ENCODE measurements around the gene R3HDML. TPM values are rescaled to one million over a fixed set of nuclear protein-coding genes. Genes with fewer than 3 reads are reported as not detected.
"Not testable (repeated sequence)": the region's sequence is repeated elsewhere in the genome, so short reads cannot be mapped to it uniquely, and the experiment has no call there.

The R3HDML gene
- not detected in 2 replicates for total RNA-seq (2012; rRNA removed)

GRCh38 chr20:44336725-44337380 is at the start of gene R3HDML:
Gene R3HDML, plus strand, starts transcription at chr20:44337043. Its CDS starts 115 bp downstream, at chr20:44337158.
- H3K27me3 ChIP-seq (ENCODE audit: control insufficient read depth, insufficient read depth, low read length) = peaks cover 73% of the 10 kb centered on the region
- no peak within 1 kb of the TSS for H3K4me2 ChIP-seq (ENCODE audit: low read length)
- no peaks in the 10 kb centered on the region for H3K9me3 ChIP-seq (replicated peaks; ENCODE audit: low read length)
- H3K4me3 ChIP-seq (ENCODE audit: low read length) = no peak within 1 kb of the TSS
- H3K4me1 ChIP-seq (ENCODE audit: control insufficient read depth, insufficient read depth, low read length) = no peaks in the 10 kb centered on the region
- H3K36me3 ChIP-seq (ENCODE audit: insufficient read depth, low read length) = no peaks in the 10 kb centered on the region
- H3K9ac ChIP-seq (ENCODE audit: low read depth, low read length) = no peak within 1 kb of the TSS

- no peak overlapping the region for H3K4me3 ChIP-seq (ENCODE audit: low read length)
- H3K27me3 ChIP-seq (ENCODE audit: control insufficient read depth, insufficient read depth, low read length) = no peaks in the 10 kb centered on the region
- H3K4me2 ChIP-seq (ENCODE audit: low read length) = no peak overlapping the region
- peaks cover 6% of the 10 kb centered on the region for H3K4me1 ChIP-seq (ENCODE audit: control insufficient read depth, insufficient read depth, low read length)
- no peaks in the 10 kb centered on the region for H3K36me3 ChIP-seq (ENCODE audit: insufficient read depth, low read length)
- no peaks in the 10 kb centered on the region for H3K9me3 ChIP-seq (replicated peaks; ENCODE audit: low read length)
- H3K9ac ChIP-seq (ENCODE audit: low read depth, low read length) = no peak overlapping the region
Measured at GRCh38 chr20:44287272-44288097, 49.4 kb upstream of the R3HDML start.

GRCh38 chr20:44288252-44288651 is 48.6 kb upstream of the R3HDML start:
- Histone ChIP-seq H3K9me3 (replicated peaks; ENCODE audit: low read length) (no peaks in the 10 kb centered on the region), H3K4me1 (ENCODE audit: control insufficient read depth, insufficient read depth, low read length) (peaks cover 6% of the 10 kb centered on the region), H3K27me3 (ENCODE audit: control insufficient read depth, insufficient read depth, low read length) (no peaks in the 10 kb centered on the region), H3K4me3 (ENCODE audit: low read length) (no peak overlapping the region), H3K36me3 (ENCODE audit: insufficient read depth, low read length) (no peaks in the 10 kb centered on the region), H3K9ac (ENCODE audit: low read depth, low read length) (no peak overlapping the region), H3K4me2 (ENCODE audit: low read length) (no peak overlapping the region)

GRCh38 chr20:44291754-44292153 is 45.1 kb upstream of the R3HDML start:
- H3K9ac ChIP-seq (ENCODE audit: low read depth, low read length) = no peak overlapping the region
- no peak overlapping the region for H3K4me3 ChIP-seq (ENCODE audit: low read length)
- H3K4me1 ChIP-seq (ENCODE audit: control insufficient read depth, insufficient read depth, low read length) = peaks cover 6% of the 10 kb centered on the region
- no peaks in the 10 kb centered on the region for H3K27me3 ChIP-seq (ENCODE audit: control insufficient read depth, insufficient read depth, low read length)
- H3K4me2 ChIP-seq (ENCODE audit: low read length) = no peak overlapping the region
- no peaks in the 10 kb centered on the region for H3K9me3 ChIP-seq (replicated peaks; ENCODE audit: low read length)
- H3K36me3 ChIP-seq (ENCODE audit: insufficient read depth, low read length) = no peaks in the 10 kb centered on the region

GRCh38 chr20:44296011-44296410 is 40.8 kb upstream of the R3HDML start:
- Histone ChIP-seq H3K9ac (ENCODE audit: low read depth, low read length) (no peak overlapping the region), H3K4me2 (ENCODE audit: low read length) (no peak overlapping the region), H3K4me1 (ENCODE audit: control insufficient read depth, insufficient read depth, low read length) (no peaks in the 10 kb centered on the region), H3K9me3 (replicated peaks; ENCODE audit: low read length) (no peaks in the 10 kb centered on the region), H3K36me3 (ENCODE audit: insufficient read depth, low read length) (no peaks in the 10 kb centered on the region), H3K4me3 (ENCODE audit: low read length) (no peak overlapping the region), H3K27me3 (ENCODE audit: control insufficient read depth, insufficient read depth, low read length) (no peaks in the 10 kb centered on the region)

- H3K9me3 ChIP-seq (replicated peaks; ENCODE audit: low read length) = no peaks in the 10 kb centered on the region
- no peak overlapping the region for H3K9ac ChIP-seq (ENCODE audit: low read depth, low read length)
- no peaks in the 10 kb centered on the region for H3K36me3 ChIP-seq (ENCODE audit: insufficient read depth, low read length)
- no peak overlapping the region for H3K4me2 ChIP-seq (ENCODE audit: low read length)
- no peaks in the 10 kb centered on the region for H3K4me1 ChIP-seq (ENCODE audit: control insufficient read depth, insufficient read depth, low read length)
- no peak overlapping the region for H3K4me3 ChIP-seq (ENCODE audit: low read length)
- no peaks in the 10 kb centered on the region for H3K27me3 ChIP-seq (ENCODE audit: control insufficient read depth, insufficient read depth, low read length)
Measured at GRCh38 chr20:44297721-44298120, 39.1 kb upstream of the R3HDML start.

GRCh38 chr20:44299011-44299535 is 37.8 kb upstream of the R3HDML start:
- not testable (repeated sequence) for H3K9ac ChIP-seq (ENCODE audit: low read depth, low read length); H3K4me3 ChIP-seq (ENCODE audit: low read length); H3K36me3 ChIP-seq (ENCODE audit: insufficient read depth, low read length); H3K27me3 ChIP-seq (ENCODE audit: control insufficient read depth, insufficient read depth, low read length); H3K9me3 ChIP-seq (replicated peaks; ENCODE audit: low read length); H3K4me2 ChIP-seq (ENCODE audit: low read length); H3K4me1 ChIP-seq (ENCODE audit: control insufficient read depth, insufficient read depth, low read length)

- Histone ChIP-seq H3K36me3 (ENCODE audit: insufficient read depth, low read length) (no peaks in the 10 kb centered on the region), H3K27me3 (ENCODE audit: control insufficient read depth, insufficient read depth, low read length) (no peaks in the 10 kb centered on the region), H3K4me1 (ENCODE audit: control insufficient read depth, insufficient read depth, low read length) (no peaks in the 10 kb centered on the region), H3K9ac (ENCODE audit: low read depth, low read length) (no peak overlapping the region), H3K4me2 (ENCODE audit: low read length) (no peak overlapping the region), H3K4me3 (ENCODE audit: low read length) (no peak overlapping the region), H3K9me3 (replicated peaks; ENCODE audit: low read length) (no peaks in the 10 kb centered on the region)
Measured at GRCh38 chr20:44301285-44301684, 35.6 kb upstream of the R3HDML start.

GRCh38 chr20:44302026-44302669 is 34.7 kb upstream of the R3HDML start:
- no peaks in the 10 kb centered on the region for H3K27me3 ChIP-seq (ENCODE audit: control insufficient read depth, insufficient read depth, low read length)
- H3K4me3 ChIP-seq (ENCODE audit: low read length) = no peak overlapping the region
- H3K36me3 ChIP-seq (ENCODE audit: insufficient read depth, low read length) = no peaks in the 10 kb centered on the region
- no peaks in the 10 kb centered on the region for H3K4me1 ChIP-seq (ENCODE audit: control insufficient read depth, insufficient read depth, low read length)
- H3K9me3 ChIP-seq (replicated peaks; ENCODE audit: low read length) = no peaks in the 10 kb centered on the region
- H3K4me2 ChIP-seq (ENCODE audit: low read length) = no peak overlapping the region
- no peak overlapping the region for H3K9ac ChIP-seq (ENCODE audit: low read depth, low read length)

GRCh38 chr20:44302736-44303135 is 34.1 kb upstream of the R3HDML start:
- Histone ChIP-seq H3K4me3 (ENCODE audit: low read length) (no peak overlapping the region), H3K27me3 (ENCODE audit: control insufficient read depth, insufficient read depth, low read length) (no peaks in the 10 kb centered on the region), H3K4me2 (ENCODE audit: low read length) (no peak overlapping the region), H3K4me1 (ENCODE audit: control insufficient read depth, insufficient read depth, low read length) (no peaks in the 10 kb centered on the region), H3K36me3 (ENCODE audit: insufficient read depth, low read length) (no peaks in the 10 kb centered on the region), H3K9ac (ENCODE audit: low read depth, low read length) (no peak overlapping the region), H3K9me3 (replicated peaks; ENCODE audit: low read length) (no peaks in the 10 kb centered on the region)

- H3K9me3 ChIP-seq (replicated peaks; ENCODE audit: low read length) = no peaks in the 10 kb centered on the region
- H3K4me2 ChIP-seq (ENCODE audit: low read length) = no peak overlapping the region
- H3K27me3 ChIP-seq (ENCODE audit: control insufficient read depth, insufficient read depth, low read length) = no peaks in the 10 kb centered on the region
- H3K4me1 ChIP-seq (ENCODE audit: control insufficient read depth, insufficient read depth, low read length) = no peaks in the 10 kb centered on the region
- H3K9ac ChIP-seq (ENCODE audit: low read depth, low read length) = no peak overlapping the region
- no peaks in the 10 kb centered on the region for H3K36me3 ChIP-seq (ENCODE audit: insufficient read depth, low read length)
- no peak overlapping the region for H3K4me3 ChIP-seq (ENCODE audit: low read length)
Measured at GRCh38 chr20:44304383-44304782, 32.5 kb upstream of the R3HDML start.
